HG03060 (cell line): ENCODE results near the gene PKD2L2.
"Not testable (repeated sequence)": the region's sequence is repeated elsewhere in the genome, so short reads cannot be mapped to it uniquely, and the experiment has no call there.

Experiments used
- ATAC-seq: cut with Tn5 transposase; IDR thresholded peaks from one replicate; pipeline ENCODE4 v1.9.1; 2021; ENCODE audit warnings: low read depth, moderate number of reproducible peaks; ENCODE audit not compliant: unreplicated experiment

PKD2L2 gene

DNA sequence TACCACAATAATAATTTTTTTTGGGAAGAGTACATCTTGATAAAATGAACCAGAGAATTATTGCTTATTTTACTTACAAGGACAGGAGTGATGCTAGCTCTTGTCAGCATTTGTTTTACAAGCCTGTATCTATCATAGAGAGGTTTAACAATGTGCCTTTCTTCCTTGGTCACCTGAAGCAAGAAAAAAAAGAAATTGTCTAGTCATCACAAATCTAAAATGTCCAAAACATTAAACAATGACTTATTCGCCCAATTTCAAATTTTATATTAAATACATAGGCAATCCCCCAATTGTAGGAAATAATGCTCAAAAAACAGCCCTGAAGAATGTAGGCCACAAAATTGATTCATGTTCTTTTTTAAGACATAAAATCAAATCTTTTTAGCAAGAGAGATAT, 56.6 kb downstream of the PKD2L2 start:
- no peak for ATAC-seq

DNA sequence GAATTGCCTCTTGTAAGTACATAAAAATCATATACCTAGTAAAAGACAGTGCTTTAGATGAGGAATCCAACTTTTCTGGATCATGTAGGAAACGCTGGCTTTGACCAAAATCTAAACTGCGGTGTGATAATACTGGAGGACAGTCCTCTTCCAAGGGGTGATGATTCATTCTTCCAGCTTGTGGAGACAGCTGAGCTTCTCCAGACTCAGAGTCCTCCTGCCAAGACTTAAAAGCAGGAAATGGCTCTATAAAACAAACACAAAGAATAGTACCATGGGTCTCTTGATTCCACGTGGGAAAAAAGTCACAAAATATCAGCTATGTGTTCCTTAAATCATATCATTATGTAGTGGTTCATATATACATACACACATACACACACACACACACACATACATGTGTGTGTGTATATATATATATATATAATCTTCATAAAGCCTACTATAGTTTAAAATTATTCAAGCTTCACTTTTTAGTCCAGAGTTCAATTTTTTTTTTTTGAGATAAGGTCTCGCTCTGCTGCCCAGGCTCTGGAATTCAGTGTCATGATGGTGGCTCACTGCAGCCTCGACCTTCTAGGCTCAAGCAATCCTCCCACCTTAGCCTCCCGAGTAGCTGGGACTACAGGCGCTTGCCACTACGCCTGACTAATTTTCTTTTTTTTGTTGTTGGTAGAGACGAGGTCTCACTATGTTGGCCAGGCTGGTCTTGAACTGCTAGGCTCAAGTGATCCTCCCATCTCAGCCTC, 65.0 kb downstream of the PKD2L2 start:
- ATAC-seq = no peak

DNA sequence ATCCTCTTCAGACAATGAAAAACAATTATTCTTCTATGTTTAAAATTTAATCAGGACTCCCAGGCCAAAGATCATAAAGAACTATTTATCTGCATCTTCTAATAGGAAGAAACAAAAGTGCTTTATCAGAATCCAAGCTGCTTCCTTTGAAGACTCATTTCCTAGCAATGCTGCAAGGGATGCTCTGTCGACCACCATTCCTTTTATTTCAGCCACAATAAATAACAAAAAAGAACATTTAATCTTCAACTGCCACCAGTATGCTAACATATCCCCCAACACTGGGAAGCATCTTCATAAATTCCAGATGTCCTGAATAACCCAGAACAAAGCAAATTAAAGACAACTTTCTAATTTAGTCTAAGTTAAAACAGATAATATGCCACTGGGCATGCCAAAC, 68.7 kb downstream of the PKD2L2 start:
- no peak for ATAC-seq

DNA sequence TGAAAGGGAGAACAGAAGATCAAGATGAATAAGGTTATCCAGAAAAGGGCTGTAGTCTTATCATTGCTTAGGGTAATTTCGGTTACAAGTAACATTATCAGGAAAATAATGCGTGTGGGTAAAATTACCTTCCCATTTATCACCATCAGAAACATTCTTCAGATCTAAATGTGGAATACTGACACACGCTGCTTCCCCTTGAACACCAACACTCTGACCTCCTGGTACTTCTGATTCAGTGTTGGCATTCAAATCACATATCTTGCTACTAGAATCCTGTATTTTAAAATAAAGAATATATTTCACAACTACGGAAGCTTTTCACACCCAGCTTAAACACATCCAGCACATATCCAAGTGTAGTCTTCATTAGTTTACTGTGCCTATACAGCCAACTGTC, 70.2 kb downstream of the PKD2L2 start:
- no peak for ATAC-seq

DNA sequence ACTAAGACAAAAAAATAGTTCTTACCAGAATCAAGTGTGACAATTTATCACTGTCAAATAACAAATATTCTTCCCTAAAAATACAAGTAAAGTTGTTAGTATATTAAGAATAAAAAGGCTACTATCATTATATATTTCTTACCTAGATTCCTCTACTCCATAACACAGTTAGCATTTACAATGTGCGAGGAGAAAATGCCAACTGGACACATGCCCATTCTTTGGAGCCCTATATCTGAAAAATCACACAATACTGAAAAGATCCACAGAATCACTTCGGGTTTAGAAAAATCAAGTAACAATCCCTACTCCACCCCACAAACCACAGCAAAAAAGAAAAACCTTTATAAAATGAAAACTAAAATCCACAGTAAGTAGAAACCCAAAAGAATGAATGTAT, 70.9 kb downstream of the PKD2L2 start:
- no peak for ATAC-seq

DNA sequence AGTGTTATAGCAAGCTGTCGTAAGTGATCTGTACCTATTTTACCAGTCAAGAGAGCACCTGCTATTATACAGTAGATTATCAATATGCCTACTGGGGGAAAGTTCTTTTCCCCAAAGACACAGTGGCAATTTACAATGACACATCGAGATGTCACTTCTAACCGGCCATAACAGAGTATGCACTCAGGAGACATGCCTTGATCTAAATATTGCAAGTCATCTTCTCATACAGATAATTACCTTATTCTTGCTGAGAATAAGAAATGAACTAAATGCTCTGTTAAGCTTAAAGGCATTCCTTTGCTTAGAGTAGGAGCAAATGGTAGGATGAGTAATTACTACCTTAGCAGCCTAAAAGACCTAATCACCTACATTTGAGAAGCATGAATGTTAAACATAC, 71.6 kb downstream of the PKD2L2 start:
- no peak for ATAC-seq

DNA sequence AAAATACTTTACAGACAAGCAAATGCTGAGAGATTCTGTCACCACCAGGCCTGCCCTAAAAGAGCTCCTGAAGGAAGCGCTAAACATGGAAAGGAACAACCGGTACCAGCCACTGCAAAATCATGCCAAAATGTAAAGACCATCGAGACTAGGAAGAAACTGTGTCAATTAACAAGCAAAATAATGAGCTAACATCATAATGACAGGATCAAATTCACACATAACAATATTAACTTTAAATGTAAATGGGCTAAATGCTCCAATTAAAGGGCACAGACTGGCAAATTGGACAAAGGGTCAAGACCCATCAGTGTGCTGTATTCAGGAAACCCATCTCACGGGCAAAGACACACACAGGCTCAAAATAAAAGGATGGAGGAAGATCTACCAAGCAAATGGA, 81.1 kb downstream of the PKD2L2 start:
- not testable (repeated sequence) for ATAC-seq

DNA sequence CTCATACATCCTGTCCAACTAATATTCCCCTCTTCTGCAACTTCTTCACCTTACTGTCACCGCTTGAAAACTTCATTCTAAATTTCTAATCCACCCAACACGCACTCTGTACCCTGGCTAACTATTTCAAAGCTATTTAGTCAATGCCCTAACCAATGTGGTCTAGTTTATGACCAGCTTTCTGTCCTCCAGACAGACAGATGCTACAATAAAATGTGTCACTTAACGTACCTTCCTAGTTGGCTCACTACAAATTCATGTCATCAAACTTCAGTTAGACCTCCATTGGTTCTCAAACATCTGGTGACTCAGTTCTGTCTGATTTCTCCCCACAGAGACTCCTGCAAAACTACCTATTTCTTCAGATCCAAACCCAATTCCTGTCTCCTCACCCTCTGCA, 86.0 kb downstream of the PKD2L2 start:
- no peak for ATAC-seq

DNA sequence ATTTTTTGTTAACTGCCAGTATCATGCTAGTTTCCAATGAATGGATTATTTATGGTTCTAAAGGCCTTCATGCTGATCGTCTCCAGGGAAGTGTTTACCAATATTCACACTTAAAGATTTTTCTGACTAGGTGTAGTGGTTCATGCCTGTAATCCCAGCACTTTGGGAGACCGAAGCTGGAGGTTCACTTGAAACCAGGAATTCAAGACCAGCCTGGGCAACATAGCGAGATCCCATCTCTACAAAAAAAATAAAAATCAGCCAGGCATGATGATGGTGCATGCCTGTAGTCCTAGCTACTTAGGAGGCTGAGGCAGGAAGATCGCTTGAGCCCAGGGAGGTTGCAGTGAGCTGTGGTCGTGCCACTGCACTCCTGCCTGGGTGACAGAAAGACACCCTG, 100.2 kb downstream of the PKD2L2 start:
- ATAC-seq = no peak
